ENCODE measurements around the gene LMAN2L.
"Not testable (repeated sequence)": the region's sequence is repeated elsewhere in the genome, so short reads cannot be mapped to it uniquely, and the experiment has no call there.

LMAN2L gene

GRCh38 chr2:96668771-96669170 lies 71.1 kb downstream of the LMAN2L start:
- TF ChIP-seq CTCF (IDR thresholded peaks at IDR 0.05): no peak
- Histone ChIP-seq H3K4me3 (no peak overlapping the region), H3K27ac (no peak overlapping the region)
- DNase-seq (ENCODE audit: low spot score): no peak

GRCh38 chr2:96665717-96666116 lies 74.1 kb downstream of the LMAN2L start:
- not testable (repeated sequence) for H3K4me3 ChIP-seq; DNase-seq (ENCODE audit: low spot score)
- peak overlapping the region; percentile 65 to 71 for H3K27ac ChIP-seq

GRCh38 chr2:96665083-96665569 lies 74.7 kb downstream of the LMAN2L start:
- Histone ChIP-seq H3K27ac (peak overlapping the region; percentile 65 to 71), H3K4me3 (no peak overlapping the region)
- TF ChIP-seq CTCF (IDR thresholded peaks at IDR 0.05): no peak
- peak; percentile 85 for DNase-seq (ENCODE audit: low spot score)

GRCh38 chr2:96664366-96664925 lies 75.4 kb downstream of the LMAN2L start:
- H3K4me3 ChIP-seq: no peak overlapping the region
- DNase-seq (ENCODE audit: low spot score): no peak
- TF ChIP-seq CTCF (IDR thresholded peaks at IDR 0.05): no peak
- peak overlapping the region; percentile 65 to 71 for H3K27ac ChIP-seq

GRCh38 chr2:96663829-96664228 lies 76.0 kb downstream of the LMAN2L start:
- no peak for TF ChIP-seq CTCF (IDR thresholded peaks at IDR 0.05)
- no peak for DNase-seq (ENCODE audit: low spot score)
- no peak overlapping the region for H3K4me3 ChIP-seq
- no peak overlapping the region for H3K27ac ChIP-seq

- no peak overlapping the region for H3K4me3 ChIP-seq
- no peak for TF ChIP-seq CTCF (IDR thresholded peaks at IDR 0.05)
- no peak for DNase-seq (ENCODE audit: low spot score)
- H3K27ac ChIP-seq: no peak overlapping the region
These were observed 76.7 kb downstream of the LMAN2L start for GRCh38 chr2:96663177-96663576.

- DNase-seq (ENCODE audit: low spot score): no peak
- Histone ChIP-seq H3K4me3 (no peak overlapping the region), H3K27ac (no peak overlapping the region)
- no peak for TF ChIP-seq CTCF (IDR thresholded peaks at IDR 0.05)
These were observed 77.5 kb downstream of the LMAN2L start for GRCh38 chr2:96662360-96662759.

Data from coronary artery (tissue), 2 donors.